Thyroid gland (tissue), 4 donors: Measurements from ENCODE around the gene NRG3.

Source experiments
- CTCF ChIP-seq, 6 experiments: fragments of 200-600 bp in 3 of 6; fragments of 450-650 bp in 3 of 6; sonication (generic) in 3 of 6; IDR thresholded peaks; one replicate each; pipeline ENCODE4 v1.5.1; 2016 to 2019; ENCODE audit warnings: antibody characterized with exemption in 6 of 6, mild to moderate bottlenecking in 2 of 6, inconsistent platforms in 1 of 6, moderate library complexity in 1 of 6
- POLR2A ChIP-seq, 2 donors: fragments of 450-650 bp; IDR thresholded peaks; one replicate each; pipeline ENCODE4 v1.6.1; 2017; ENCODE audit warnings: antibody characterized with exemption in 2 of 2, mild to moderate bottlenecking in 2 of 2, moderate library complexity in 1 of 2

GRCh38 chr10:82391971-82392370 is 517.0 kb downstream of the NRG3 start:
- TF ChIP-seq CTCF (IDR thresholded peaks at IDR 0.05) (no peak), POLR2A (IDR thresholded peaks at IDR 0.05) (no peak)
